ENCODE measurements around the gene SLC25A47.

- TF ChIP-seq CTCF (conservative IDR thresholded peaks at IDR 0.05 in 1 of 2, IDR thresholded peaks at IDR 0.05 in 1 of 2; ENCODE audit: low read depth in 1 of 2, low read length in 2 of 2), result no peak
- TF ChIP-seq EZH2 (IDR thresholded peaks at IDR 0.05; ENCODE audit: low read length, missing control alignments), result no peak
These were observed 39.3 kb downstream of the SLC25A47 start for GRCh38 chr14:100362311-100362927.
